ENCODE data around the gene CUEDC1. TPM values are rescaled to one million over a fixed set of nuclear protein-coding genes. Genes with fewer than 3 reads are reported as not detected.

Gene CUEDC1
- polyA plus RNA-seq, 1 donor, result 48.8 TPM

- no peak for DNase-seq (ENCODE audit: low read depth)
Observed at GRCh38 chr17:57874434-57875289, 80.5 kb downstream of the CUEDC1 start.

DNA sequence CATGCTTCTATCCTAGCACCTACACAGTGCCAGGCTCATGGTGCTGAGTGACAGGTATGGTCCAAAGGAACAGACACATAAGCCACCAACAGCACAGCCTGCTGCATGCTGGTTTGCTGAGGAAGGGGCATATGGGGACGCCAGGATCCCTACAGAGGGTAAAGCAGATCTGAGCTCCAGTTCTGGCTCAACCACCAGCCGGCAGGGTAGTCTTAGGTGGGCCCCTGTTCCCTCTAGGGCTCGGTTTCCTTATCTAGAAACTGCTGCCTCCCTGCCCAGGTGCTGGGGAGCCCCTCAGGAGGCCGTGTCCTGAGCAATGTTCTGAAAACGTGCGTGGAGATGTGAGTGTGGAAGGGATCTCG is 81.2 kb downstream of the CUEDC1 start:
- DNase-seq (ENCODE audit: low read depth), result no peak

DNA sequence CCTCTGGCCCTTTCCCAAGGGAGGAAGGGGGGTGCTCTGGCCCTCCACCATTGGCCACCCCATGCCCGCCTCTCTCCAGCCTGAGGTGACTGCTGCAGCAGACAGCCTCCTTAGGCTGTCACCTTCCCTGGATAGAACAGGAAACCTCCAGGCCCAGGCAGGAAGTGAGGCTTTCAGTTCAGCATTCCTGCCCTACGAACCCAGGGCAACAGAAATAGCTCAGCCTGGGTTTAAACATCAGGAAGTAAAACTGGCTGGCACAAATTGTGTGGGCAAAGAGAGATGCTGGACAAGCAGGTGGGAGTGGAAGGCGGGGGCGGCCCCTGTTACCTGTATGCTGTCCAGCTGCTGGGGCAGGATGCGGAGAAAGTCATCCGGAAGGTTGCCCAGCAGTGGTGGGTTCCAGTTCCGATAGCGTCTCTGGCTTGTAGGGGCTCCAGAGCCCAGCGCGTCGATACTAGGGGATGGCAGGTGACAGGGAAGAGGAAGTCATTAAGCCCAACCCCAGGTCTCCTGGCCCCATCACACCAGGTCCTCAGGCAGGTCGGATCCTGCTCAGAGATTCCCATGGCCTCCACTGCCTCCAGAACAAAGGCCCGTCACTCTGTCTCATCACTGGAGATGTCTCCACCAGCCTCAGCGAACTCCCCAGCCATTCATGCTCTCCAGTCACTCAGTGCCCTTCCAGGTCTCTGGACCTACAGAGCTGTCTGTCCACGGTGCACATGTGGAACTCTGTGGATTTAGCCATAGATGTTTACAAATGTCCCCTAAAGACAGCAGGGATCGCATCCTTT is 81.8 kb downstream of the CUEDC1 start:
- no peak for DNase-seq (ENCODE audit: low read depth)

- DNase-seq (ENCODE audit: low read depth), result no peak
Observed at GRCh38 chr17:57872536-57872935, 82.7 kb downstream of the CUEDC1 start.

DNA sequence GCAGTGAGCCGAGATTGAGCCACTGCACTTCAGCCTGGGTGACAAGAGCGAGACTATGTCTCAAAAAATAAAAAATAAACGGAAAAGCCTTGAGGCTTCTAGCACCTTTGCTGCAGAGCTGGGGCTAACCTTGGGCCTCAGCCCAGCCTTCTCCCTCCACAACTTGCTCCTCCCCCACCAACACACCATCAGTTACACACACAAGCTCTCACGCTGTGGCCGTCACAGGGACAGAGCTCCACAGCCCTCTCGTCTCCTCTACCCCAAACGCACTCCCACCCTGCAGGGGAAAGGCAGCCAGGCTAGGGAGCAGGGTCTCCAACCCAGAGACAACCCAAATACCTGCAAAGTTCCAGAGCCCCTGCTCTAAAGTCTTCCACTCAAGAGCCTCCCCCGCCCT is 83.3 kb downstream of the CUEDC1 start:
- DNase-seq (ENCODE audit: low read depth), result no peak

GRCh38 chr17:57871155-57871554 is 84.1 kb downstream of the CUEDC1 start:
- DNase-seq (ENCODE audit: low read depth), result no peak

DNA sequence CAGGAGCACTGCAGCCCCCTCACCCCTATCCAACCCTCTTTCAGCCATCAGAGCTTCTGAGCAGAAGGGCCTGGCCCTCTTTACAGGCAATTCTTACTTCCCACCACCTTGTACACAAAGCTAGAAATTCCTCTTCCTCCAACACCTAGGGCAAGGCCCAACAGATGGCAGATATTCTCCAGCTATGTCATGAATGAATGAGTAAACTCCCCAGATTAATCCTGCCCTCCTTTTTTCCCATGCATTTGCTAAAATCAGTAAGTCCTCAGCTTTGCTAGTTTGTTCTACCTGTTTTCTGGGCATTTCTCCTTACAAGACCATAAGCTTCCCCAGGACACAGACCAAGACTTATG is 85.0 kb downstream of the CUEDC1 start:
- DNase-seq (ENCODE audit: low read depth), result no peak

DNA sequence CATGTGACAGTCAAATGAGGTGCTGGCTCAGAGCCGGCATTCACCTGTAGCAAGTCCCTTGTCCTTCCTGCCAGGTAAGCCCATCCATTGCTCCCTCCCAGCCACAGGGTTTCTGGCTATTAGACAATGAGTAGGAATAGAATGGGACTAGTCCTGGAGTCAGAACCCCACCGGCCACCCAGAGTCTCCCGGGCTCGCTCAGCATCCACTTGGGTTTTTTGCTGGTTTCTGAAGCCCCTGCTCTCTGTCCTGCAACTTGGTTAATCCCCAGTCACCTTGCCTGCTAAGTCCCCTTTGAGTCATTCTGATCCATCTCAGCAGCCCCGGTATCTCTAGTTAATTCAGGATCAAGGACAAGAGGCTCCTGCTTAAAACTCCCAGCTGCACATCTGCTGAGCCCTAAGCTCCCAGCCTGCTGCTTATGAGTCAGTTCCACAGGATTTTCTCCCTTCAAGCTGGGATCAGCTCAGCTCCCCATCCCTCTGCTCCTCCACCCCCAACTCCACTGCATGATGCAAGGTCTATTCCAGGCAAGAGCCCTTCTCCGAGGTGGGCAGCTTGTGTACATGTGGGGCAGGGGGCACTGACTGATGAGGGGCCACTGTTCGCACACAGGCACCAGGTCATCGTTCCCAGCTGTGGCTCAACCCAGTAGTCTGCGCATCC is 85.5 kb downstream of the CUEDC1 start:
- no peak for DNase-seq (ENCODE audit: low read depth)

DNA sequence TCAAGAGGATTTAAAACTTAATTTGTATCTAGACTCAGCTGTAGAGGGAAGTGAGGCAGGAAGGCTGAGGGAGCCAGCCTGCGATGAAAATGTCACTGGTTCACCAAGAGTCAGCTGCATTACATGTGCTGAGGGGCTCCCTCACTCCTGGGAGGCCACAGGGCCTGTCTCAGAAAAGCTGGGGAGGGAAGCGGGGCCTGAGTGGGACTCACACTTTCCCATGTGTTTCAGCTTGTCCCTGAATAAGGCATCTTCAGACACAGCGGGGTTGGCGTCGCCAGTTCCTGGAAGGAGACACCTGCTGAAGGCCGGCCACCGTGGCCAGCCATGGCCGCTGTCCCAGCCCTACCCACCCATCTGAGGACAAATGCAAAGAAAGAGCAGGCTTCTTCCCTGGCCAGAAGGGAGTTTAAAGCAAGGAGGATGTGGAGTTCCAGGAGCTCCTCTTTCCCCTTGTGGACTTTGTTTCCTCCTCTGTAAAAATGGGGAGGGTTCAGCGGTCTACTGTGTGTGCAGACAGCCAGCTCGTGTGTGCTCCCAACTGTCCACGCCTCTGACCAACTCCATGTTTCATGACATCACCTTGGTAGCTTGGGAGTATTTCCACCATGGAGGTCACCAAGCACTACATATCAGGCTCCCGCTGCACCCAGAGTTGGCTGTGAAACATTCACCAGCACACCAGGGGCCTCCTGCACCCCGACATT is 86.1 kb downstream of the CUEDC1 start:
- DNase-seq (ENCODE audit: low read depth), result no peak

GRCh38 chr17:57868007-57868909 is 87.0 kb downstream of the CUEDC1 start:
- DNase-seq (ENCODE audit: low read depth), result no peak

DNA sequence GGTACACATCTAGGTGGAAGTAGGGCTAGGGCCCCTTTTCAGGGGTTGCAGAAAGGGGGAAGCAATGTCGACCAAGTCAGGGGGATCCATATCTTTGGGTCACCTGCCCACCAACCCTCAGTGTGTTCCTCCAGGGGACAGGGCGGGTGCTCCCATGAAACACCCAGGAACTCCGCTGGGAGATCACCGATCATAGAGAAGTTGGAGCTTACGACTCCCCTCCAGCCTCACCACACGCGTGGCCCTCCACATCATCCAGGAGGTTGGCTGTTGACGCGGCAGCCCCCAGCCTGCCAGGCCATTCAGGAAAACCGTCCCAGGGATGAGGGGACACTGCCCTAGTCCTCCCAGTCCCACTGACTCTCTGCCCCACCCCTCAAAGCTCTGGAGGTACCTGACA is 88.1 kb downstream of the CUEDC1 start:
- DNase-seq (ENCODE audit: low read depth), result no peak

GRCh38 chr17:57866723-57867122 is 88.5 kb downstream of the CUEDC1 start:
- no peak for DNase-seq (ENCODE audit: low read depth)

DNA sequence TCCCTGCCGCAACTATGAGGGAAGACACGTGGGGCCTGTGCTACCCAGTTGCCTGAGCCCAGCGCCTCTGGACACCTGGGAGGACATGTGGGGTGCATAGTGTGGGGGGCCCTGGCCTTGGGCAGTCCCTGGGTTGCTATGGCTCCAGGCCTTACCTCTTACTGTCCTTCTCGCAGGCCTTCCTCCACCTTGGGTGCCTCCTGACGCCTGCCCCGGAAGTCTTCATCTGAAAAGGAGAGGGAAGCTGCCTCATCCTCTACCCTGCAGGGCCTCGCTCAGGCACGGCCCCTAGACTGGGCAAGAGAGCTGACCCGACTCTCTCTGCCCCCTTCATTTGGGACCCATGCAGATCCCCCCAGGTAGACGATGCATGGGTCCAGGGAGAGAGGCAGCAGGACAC is 88.9 kb downstream of the CUEDC1 start:
- DNase-seq (ENCODE audit: low read depth), result no peak

GRCh38 chr17:57864273-57864672 is 90.9 kb downstream of the CUEDC1 start:
- no peak for DNase-seq (ENCODE audit: low read depth)

DNA sequence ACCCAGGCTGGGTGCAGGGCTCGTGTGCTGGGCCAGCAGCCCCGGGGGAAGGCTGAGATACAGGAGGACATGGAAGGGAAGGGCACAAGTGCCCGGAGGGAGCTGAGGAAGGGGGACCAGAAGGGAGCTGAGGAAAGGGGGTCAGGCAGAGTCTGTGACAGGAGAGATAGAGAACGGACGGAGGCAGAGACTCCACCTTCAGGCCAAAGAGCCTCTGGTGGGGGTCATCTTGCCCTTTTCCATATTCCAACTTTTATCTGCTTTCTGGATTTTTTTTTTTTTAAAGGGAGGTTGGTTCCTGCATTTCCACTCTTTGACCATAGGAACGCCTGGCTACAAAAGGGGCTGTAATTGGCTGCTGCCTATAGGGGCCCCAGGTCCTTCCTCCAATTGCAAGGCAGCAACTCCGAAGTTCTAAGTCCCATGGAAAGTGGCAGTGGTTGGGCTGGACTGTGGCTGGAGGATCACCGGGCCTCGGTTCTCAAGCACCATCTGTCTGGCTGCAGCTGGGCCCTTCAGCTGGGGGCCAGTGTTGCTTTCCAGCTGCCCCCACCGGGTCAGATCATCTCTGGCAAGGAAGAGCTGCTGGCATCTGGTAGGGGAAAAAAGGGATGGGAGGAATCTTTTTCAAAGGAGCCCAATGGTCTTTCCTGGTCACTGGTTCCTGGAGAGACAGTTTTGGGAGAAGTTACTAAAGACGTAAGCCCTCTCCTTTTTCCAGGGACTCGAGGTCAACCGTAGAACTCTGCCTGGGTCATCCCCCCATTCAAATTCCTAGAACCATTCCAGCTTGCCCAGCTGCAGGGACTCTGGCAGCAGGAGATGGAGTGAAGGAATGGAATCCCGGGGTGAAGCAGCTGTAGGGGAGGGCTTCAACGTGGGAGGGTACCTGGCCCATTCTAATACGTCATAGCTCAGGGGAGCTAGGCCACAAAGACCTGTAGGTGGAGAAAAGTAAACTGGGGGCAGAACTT is 92.2 kb downstream of the CUEDC1 start:
- DNase-seq (ENCODE audit: low read depth), result no peak

GRCh38 chr17:57861790-57862693 is 93.2 kb downstream of the CUEDC1 start:
- DNase-seq (ENCODE audit: low read depth), result no peak

DNA sequence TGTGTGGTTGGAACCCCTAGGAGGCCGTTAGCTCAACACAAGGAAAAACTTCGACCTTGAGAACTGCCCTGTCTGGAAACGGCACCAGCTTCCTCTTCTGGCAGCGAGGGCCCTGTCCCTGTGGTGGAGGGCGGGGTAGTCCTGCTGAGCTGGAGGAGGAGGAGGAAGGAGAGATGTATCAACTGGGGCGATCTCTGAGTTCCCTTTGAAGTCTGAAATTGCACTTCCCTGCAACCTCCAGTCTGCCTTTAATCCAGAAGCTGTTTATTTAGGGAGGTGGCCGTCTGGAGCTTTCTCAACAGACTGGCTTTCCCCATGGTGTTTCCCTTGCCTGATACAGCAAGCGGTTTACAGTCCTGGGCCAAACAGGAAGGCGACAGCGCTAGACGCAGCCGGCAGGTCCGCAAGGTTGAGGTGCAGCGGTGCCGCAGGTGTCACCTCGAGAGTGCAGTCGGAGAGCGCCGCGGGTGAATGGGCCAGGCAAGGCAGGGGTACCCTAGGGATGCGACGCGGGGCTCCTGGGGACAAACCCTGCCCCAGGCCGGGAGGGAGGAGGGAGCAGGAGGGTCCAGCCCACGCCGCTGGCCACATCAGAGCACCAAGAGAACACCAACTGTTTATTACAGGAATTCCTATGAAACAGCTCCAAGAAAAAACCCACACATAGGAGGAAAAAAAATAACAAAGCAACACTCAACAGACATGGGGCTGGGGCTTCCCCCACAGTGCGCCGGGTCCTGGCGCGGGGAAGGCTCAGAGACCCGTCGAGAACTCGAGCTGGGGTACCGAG is 94.0 kb downstream of the CUEDC1 start:
- no peak for DNase-seq (ENCODE audit: low read depth)

All from forelimb muscle (tissue), 1 donor.